Activated naive CD4-positive, alpha-beta T cell treated with anti-CD3 and anti-CD28 coated beads, Interleukin-2, amount 50 U/mL, for 24 hours (primary cell): Measurements from ENCODE around the gene MAP4.
"Not testable (repeated sequence)": the region's sequence is repeated elsewhere in the genome, so short reads cannot be mapped to it uniquely, and the experiment has no call there.

Experiments used
- H3K27ac Mint-ChIP-seq: one replicate; pipeline ENCODE4 v1.8.0; 2021; ENCODE audit warnings: mild to moderate bottlenecking, mixed read lengths
- H3K27me3 Mint-ChIP-seq: one replicate; pipeline ENCODE4 v1.8.0; 2021; ENCODE audit warnings: mixed read lengths
- H3K36me3 Mint-ChIP-seq: one replicate; pipeline ENCODE4 v1.8.0; 2021; ENCODE audit warnings: mixed read lengths
- H3K4me1 Mint-ChIP-seq: one replicate; pipeline ENCODE4 v1.8.0; 2021; ENCODE audit warnings: mixed read lengths
- H3K4me3 Mint-ChIP-seq: one replicate; pipeline ENCODE4 v1.8.0; 2021; ENCODE audit warnings: mild to moderate bottlenecking, mixed read lengths
- H3K9me3 Mint-ChIP-seq: one replicate; pipeline ENCODE4 v1.8.0; 2021; ENCODE audit warnings: mixed read lengths

The MAP4 gene

GRCh38 chr3:47829482-47829881 is 186.7 kb downstream of the MAP4 start:
- H3K9me3 Mint-ChIP-seq, H3K27me3 Mint-ChIP-seq, H3K4me3 Mint-ChIP-seq: not testable (repeated sequence)
- Mint-ChIP-seq H3K4me1 (peaks cover 37% of the 10 kb centered on the region), H3K27ac (peak overlapping the region; percentile 56), H3K36me3 (peaks cover 18% of the 10 kb centered on the region)

GRCh38 chr3:47825590-47825989 is 190.6 kb downstream of the MAP4 start:
- Mint-ChIP-seq H3K4me1 (peaks cover 34% of the 10 kb centered on the region), H3K27me3 (no peaks in the 10 kb centered on the region), H3K36me3 (peaks cover 13% of the 10 kb centered on the region), H3K4me3 (peak overlapping the region; percentile 92), H3K27ac (peak overlapping the region; percentile 88), H3K9me3 (no peaks in the 10 kb centered on the region)

- Mint-ChIP-seq H3K4me3 (peak overlapping the region; percentile 92), H3K4me1 (peaks cover 32% of the 10 kb centered on the region), H3K9me3 (no peaks in the 10 kb centered on the region), H3K36me3 (peaks cover 13% of the 10 kb centered on the region), H3K27ac (peak overlapping the region; percentile 96), H3K27me3 (no peaks in the 10 kb centered on the region)
These were observed 191.4 kb downstream of the MAP4 start for GRCh38 chr3:47824541-47825473.

- Mint-ChIP-seq H3K27ac (no peak overlapping the region), H3K9me3 (no peaks in the 10 kb centered on the region), H3K4me1 (peaks cover 7% of the 10 kb centered on the region), H3K27me3 (no peaks in the 10 kb centered on the region), H3K4me3 (no peak overlapping the region), H3K36me3 (peaks cover 6% of the 10 kb centered on the region)
These were observed 198.6 kb downstream of the MAP4 start for GRCh38 chr3:47817609-47818008.

- Mint-ChIP-seq H3K4me3 (no peak overlapping the region), H3K27me3 (no peaks in the 10 kb centered on the region), H3K27ac (peak overlapping the region; percentile 85), H3K9me3 (no peaks in the 10 kb centered on the region), H3K36me3 (peaks cover 3% of the 10 kb centered on the region), H3K4me1 (peaks cover 12% of the 10 kb centered on the region)
These were observed 202.6 kb downstream of the MAP4 start for GRCh38 chr3:47813551-47814177.

- no peaks in the 10 kb centered on the region for H3K9me3 Mint-ChIP-seq
- H3K36me3 Mint-ChIP-seq = no peaks in the 10 kb centered on the region
- H3K4me3 Mint-ChIP-seq = peak overlapping the region; percentile 96
- peak overlapping the region; percentile 77 for H3K27ac Mint-ChIP-seq
- H3K4me1 Mint-ChIP-seq = peaks cover 18% of the 10 kb centered on the region
- no peaks in the 10 kb centered on the region for H3K27me3 Mint-ChIP-seq
These were observed 211.6 kb downstream of the MAP4 start for GRCh38 chr3:47804577-47804976.

GRCh38 chr3:47803480-47804025 is 212.7 kb downstream of the MAP4 start:
- Mint-ChIP-seq H3K27ac (peak overlapping the region; percentile 92), H3K36me3 (no peaks in the 10 kb centered on the region), H3K9me3 (no peaks in the 10 kb centered on the region), H3K4me1 (peaks cover 18% of the 10 kb centered on the region), H3K27me3 (no peaks in the 10 kb centered on the region), H3K4me3 (peak overlapping the region; percentile 96)

GRCh38 chr3:47802734-47803479 is 213.3 kb downstream of the MAP4 start, which contains the start of gene DHX30:
Gene DHX30, plus strand, starts transcription at chr3:47803138. Its CDS starts 7,546 bp downstream, at chr3:47810684.
- Mint-ChIP-seq H3K36me3 (no peaks in the 10 kb centered on the region), H3K27ac (peak within 1 kb of the TSS; percentile 94), H3K4me3 (peak within 1 kb of the TSS; percentile 96), H3K4me1 (peaks cover 18% of the 10 kb centered on the region), H3K27me3 (no peaks in the 10 kb centered on the region), H3K9me3 (no peaks in the 10 kb centered on the region)
